ENCODE results near the gene PRSS56.

- no peak for TF ChIP-seq POLR2A (IDR thresholded peaks at IDR 0.05)
- TF ChIP-seq, protein P1, sequence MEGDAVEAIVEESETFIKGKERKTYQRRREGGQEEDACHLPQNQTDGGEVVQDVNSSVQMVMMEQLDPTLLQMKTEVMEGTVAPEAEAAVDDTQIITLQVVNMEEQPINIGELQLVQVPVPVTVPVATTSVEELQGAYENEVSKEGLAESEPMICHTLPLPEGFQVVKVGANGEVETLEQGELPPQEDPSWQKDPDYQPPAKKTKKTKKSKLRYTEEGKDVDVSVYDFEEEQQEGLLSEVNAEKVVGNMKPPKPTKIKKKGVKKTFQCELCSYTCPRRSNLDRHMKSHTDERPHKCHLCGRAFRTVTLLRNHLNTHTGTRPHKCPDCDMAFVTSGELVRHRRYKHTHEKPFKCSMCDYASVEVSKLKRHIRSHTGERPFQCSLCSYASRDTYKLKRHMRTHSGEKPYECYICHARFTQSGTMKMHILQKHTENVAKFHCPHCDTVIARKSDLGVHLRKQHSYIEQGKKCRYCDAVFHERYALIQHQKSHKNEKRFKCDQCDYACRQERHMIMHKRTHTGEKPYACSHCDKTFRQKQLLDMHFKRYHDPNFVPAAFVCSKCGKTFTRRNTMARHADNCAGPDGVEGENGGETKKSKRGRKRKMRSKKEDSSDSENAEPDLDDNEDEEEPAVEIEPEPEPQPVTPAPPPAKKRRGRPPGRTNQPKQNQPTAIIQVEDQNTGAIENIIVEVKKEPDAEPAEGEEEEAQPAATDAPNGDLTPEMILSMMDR (IDR thresholded peaks at IDR 0.05) = no peak
Observed at GRCh38 chr2:232492963-232493700, 27.1 kb upstream of the PRSS56 start.
